GM21723 (cell line): ENCODE results near the gene ZNF135.

ENCODE experiments used
- ATAC-seq: cut with Tn5 transposase; IDR thresholded peaks from one replicate; pipeline ENCODE4 v1.9.1; 2021; ENCODE audit warnings: mild to moderate bottlenecking, moderate library complexity; ENCODE audit not compliant: unreplicated experiment

ZNF135 gene

GRCh38 chr19:58059003-58059670, at the start of gene ZNF135:
ZNF135 (plus strand) TSS chr19:58059282; CDS start chr19:58060003, 721 bp downstream.
- ATAC-seq, result no peak

- ATAC-seq, result no peak
These were observed 49.8 kb upstream of the ZNF135 start for GRCh38 chr19:58009301-58009665.

GRCh38 chr19:58009666-58010301, 49.3 kb upstream of the ZNF135 start:
- ATAC-seq, result no peak

- no peak for ATAC-seq
These were observed 48.6 kb upstream of the ZNF135 start for GRCh38 chr19:58010507-58010906.

GRCh38 chr19:58014141-58014540, 44.9 kb upstream of the ZNF135 start:
- ATAC-seq, result no peak

GRCh38 chr19:58020129-58020528, 39.0 kb upstream of the ZNF135 start:
- no peak for ATAC-seq

GRCh38 chr19:58021541-58022282, 37.4 kb upstream of the ZNF135 start:
- ATAC-seq, result no peak

GRCh38 chr19:58022283-58022660, 36.8 kb upstream of the ZNF135 start:
- no peak for ATAC-seq

GRCh38 chr19:58024661-58025060, 34.4 kb upstream of the ZNF135 start:
- ATAC-seq, result no peak

GRCh38 chr19:58033741-58034476, 25.2 kb upstream of the ZNF135 start, which contains the start of gene ZSCAN1:
ZSCAN1 (plus strand) TSS chr19:58034025; CDS start chr19:58037837, 3,812 bp downstream.
- ATAC-seq, result no peak

GRCh38 chr19:58034477-58034793, 24.6 kb upstream of the ZNF135 start:
- no peak for ATAC-seq

GRCh38 chr19:58035863-58036262, 23.2 kb upstream of the ZNF135 start:
- no peak for ATAC-seq

- ATAC-seq, result no peak
These were observed 21.0 kb upstream of the ZNF135 start for GRCh38 chr19:58037927-58038687.

- ATAC-seq, result no peak
These were observed 20.3 kb upstream of the ZNF135 start for GRCh38 chr19:58038688-58039204.

- no peak for ATAC-seq
These were observed 18.1 kb upstream of the ZNF135 start for GRCh38 chr19:58040751-58041525.

- no peak for ATAC-seq
These were observed 16.4 kb upstream of the ZNF135 start for GRCh38 chr19:58042495-58043340.

GRCh38 chr19:58044391-58044790, 14.7 kb upstream of the ZNF135 start:
- ATAC-seq, result no peak

- ATAC-seq, result no peak
These were observed 14.2 kb upstream of the ZNF135 start for GRCh38 chr19:58044886-58045285.
